GM10266 (cell line): ENCODE results near the gene PALLD.

Source experiments
- DNase-seq: peaks from one replicate; pipeline ENCODE4 v3.0.0; 2012; ENCODE audit errors: extremely low spot score
- TF ChIP-seq, protein P1 (sequence below): IDR thresholded peaks from 2 replicates; pipeline ENCODE4 v1.5.1; 2012; ENCODE audit warnings: mild to moderate bottlenecking, low read depth; ENCODE audit not compliant: control insufficient read depth, insufficient read depth; ENCODE audit errors: missing control alignments

PALLD gene

DNA sequence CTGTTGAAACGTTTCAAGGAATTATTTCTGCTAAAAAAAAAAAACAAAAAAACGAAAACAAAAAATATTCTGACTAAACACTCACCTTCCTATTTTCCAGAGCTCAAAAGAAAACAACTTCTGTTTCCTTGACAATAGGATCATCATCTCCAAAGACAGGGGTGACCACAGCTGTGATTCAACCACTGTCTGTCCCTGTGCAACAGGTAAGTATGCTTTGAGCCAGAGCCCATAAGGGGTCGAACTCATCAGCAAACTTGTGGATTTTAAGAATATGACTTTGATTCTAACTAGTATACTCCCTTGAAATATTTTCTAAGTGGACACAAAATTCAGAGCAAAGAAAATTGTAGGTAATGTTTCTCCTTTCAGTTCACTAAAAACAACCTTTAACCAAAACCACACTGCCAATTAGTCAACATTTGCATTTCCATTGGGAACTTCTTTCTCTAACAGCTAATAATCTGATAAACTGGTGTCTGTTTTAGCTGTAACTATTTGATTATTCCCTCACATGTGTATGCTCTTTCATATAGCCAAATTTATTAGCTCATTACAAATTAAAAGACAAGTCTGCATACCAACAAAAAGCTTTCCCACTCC lies 186.1 kb downstream of the PALLD start:
- no peak for DNase-seq
- TF ChIP-seq, protein P1, sequence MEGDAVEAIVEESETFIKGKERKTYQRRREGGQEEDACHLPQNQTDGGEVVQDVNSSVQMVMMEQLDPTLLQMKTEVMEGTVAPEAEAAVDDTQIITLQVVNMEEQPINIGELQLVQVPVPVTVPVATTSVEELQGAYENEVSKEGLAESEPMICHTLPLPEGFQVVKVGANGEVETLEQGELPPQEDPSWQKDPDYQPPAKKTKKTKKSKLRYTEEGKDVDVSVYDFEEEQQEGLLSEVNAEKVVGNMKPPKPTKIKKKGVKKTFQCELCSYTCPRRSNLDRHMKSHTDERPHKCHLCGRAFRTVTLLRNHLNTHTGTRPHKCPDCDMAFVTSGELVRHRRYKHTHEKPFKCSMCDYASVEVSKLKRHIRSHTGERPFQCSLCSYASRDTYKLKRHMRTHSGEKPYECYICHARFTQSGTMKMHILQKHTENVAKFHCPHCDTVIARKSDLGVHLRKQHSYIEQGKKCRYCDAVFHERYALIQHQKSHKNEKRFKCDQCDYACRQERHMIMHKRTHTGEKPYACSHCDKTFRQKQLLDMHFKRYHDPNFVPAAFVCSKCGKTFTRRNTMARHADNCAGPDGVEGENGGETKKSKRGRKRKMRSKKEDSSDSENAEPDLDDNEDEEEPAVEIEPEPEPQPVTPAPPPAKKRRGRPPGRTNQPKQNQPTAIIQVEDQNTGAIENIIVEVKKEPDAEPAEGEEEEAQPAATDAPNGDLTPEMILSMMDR = no peak

DNA sequence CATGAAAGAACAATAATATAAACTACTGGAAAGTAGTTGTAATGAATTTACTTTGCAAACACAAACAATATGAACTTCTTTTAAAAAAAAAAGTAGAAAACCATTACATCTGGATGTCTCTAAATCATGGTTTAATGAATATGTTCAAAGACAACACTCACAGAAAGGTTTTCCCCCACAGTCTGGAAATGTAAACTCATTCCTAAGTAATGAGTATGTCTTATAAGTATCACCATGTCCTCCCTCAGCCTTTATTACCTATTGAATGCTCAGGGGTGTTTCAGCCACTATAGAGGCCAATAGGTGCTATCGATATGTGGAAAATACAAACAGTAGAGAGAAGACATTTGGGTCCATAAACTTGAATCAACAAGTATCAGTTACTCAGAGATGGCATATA lies 186.7 kb downstream of the PALLD start:
- no peak for DNase-seq
- TF ChIP-seq, protein P1 = no peak

DNA sequence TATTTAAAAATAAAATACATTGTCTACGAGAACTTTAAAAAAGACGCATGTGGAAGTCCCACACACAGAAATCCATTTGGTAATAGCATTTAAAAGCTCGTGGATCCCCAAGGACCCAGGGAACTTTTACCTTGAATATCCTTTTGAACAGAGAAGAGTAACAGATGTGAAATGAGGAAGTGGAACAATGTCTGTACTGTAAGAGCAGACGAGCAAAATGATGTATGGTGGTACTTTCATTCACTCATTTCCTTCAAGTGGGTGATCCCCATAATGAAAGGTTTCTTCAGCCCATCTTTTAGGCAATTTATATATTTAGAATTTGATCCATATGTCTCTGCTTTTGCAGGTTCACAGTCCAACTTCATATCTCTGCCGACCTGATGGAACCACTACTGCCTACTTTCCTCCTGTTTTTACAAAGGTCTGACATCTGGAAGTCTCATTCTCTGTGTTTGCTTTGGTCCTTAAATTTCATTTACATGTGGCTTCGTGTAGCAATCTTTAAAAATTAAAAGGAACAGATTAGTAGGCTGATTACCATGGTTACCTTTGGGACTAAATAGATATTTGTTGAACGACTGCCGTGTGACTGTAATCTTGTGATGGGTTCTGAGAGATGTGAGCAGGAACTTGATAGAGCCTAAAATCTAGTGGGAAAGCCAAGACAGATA lies 188.4 kb downstream of the PALLD start:
- TF ChIP-seq, protein P1 = no peak
- DNase-seq = no peak

DNA sequence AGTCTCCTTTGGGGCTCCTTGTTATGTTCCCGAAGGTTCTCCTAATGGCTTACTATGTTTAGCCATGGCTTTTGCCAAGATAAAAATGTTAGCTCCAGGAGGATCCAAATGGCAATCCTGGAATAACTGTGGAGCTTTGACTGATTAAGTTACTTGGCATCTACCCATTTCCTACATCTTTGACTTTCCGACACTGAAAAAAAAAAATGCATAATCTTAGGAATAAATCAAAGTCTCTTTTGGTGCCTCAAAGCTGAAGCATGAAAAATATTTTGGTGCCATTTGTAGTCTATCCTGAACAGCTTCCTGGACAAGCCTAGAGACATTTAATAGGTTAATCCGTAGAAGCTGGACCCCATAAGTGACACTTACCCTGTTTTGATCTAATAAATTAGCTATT lies 191.7 kb downstream of the PALLD start:
- DNase-seq = no peak
- TF ChIP-seq, protein P1 = no peak

DNA sequence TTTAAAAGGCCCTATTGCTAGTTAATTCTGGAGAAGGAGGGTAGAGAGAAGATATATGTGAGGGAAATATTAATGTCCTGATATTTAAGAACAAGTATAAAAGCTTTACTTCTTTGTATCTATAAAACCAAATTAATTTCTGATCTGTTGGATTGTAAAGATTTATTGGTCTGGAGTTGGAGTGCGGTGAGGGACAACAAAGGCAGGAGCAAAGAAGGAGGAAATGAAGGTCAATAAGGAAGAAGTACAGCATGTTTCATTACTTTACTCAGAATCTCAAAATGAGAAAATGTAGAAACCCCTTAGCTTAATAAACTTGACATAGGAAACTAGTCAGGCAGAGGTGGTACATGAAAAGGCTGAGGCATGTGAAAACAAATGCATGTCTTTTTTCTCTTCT lies 192.9 kb downstream of the PALLD start:
- no peak for DNase-seq
- TF ChIP-seq, protein P1 = no peak

DNA sequence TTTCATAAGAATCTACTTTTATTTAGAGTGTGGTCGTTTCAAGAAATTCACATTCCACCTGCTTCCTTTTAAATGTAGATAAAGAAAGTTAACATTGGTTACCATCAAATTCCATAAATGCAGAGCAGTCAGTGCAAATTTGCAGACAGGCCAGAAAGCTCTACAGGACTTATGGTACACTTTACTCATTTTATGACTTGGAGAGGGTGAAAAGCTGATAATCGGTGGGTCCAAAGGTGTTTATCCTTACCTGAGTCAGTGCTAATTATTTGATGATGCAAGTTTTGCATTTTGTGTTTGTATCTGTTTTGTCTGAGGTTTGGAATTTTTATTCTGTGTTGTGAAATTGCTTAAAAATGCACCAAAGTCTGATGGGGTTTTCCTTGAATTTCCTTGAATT lies 193.3 kb downstream of the PALLD start:
- TF ChIP-seq, protein P1 = no peak

DNA sequence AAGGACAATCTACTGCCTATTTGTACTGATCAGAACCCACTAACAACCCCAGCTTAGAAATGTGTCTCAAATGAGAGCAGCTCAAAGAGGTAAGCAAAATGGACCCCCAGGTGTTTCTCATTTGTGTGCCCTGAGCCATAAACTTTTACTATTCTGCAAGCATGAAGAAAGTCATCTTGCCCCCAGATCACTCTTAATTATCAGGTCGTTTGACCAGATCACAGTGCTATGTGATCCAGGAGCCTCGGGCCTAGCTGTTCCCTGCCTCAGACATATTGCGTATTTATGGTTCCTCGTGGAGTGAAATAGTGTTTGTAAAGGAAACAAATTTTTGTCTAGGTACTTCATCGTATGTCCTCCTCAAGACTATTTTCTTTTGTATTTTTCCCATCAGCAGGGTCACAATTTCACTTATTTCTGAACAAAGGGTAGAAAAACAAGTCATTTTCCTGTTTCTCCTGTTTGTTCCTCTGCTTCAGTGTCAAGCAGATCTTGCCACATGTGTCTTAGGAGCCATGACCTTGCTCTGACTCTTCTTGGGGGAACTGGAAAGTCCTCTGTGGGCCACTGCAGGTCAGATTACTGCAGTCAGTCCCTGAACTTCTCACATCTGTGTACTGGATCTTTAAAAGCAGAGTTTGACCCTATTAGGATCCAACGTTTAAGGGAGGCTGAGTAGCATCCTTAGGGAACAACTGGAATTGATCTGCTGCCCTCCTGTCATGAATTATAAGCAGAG lies 194.9 kb downstream of the PALLD start:
- DNase-seq = no peak
- TF ChIP-seq, protein P1 = no peak

More for the DNA sequence above, 193.3 kb downstream of the PALLD start:
- no peak for DNase-seq
